Neural cell (in vitro differentiated cells): Measurements from ENCODE around the gene NFYC.

Experiments
- CTCF ChIP-seq: fragments of 450-650 bp; IDR thresholded peaks from 2 replicates; pipeline ENCODE4 v1.5.1; 2014; ENCODE audit warnings: antibody characterized with exemption, mild to moderate bottlenecking, moderate library complexity; ENCODE audit not compliant: poor library complexity, severe bottlenecking
- EP300 ChIP-seq: fragments of 450-650 bp; conservative IDR thresholded peaks from 2 replicates; pipeline ENCODE4 v1.6.1; 2014; ENCODE audit warnings: antibody characterized with exemption, mild to moderate bottlenecking, moderate library complexity; ENCODE audit not compliant: poor library complexity, severe bottlenecking
- EZH2 ChIP-seq: fragments of 200-600, 300-800 bp; shearing (Covaris generic), sonication (generic); IDR thresholded peaks from 2 replicates; pipeline ENCODE4 v1.6.1; 2014; ENCODE audit warnings: antibody characterized with exemption, low read length, borderline replicate concordance, mild to moderate bottlenecking; ENCODE audit not compliant: insufficient read depth, poor library complexity, severe bottlenecking
- TAF1 ChIP-seq: IDR thresholded peaks from 2 replicates; pipeline ENCODE4 v1.6.1; 2012; ENCODE audit warnings: low read depth

GRCh38 chr1:40694353-40694874 lies 2.9 kb downstream of the NFYC start:
- TF ChIP-seq CTCF (no peak), TAF1 (no peak), EZH2 (no peak), EP300 (no peak)
